ENCODE results near the gene SELL. TPM values are rescaled to one million over a fixed set of nuclear protein-coding genes. Genes with fewer than 3 reads are reported as not detected.
"Not testable (repeated sequence)": the region's sequence is repeated elsewhere in the genome, so short reads cannot be mapped to it uniquely, and the experiment has no call there.

SELL gene
- total RNA-seq, 1 donor from 2014 or later: 8.4 TPM

DNA sequence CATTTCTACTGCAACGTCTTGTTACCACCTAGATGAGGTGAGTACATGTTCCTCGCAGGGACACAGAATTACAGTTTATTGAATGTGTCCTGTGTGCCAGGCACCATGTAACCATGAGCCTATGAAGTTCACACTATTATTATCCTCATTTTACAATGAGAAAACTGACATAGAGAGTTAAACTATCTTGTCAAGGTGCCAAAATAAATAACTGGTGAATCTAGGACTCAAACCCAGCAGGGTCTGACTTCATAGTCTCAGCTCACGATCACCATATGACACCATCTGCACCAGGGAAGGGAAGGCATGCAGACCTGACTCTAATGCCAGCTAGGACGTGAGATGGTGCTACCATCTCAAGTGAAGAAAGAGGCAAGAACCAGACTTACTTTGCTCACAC, 20.0 kb upstream of the SELL start:
- no peak overlapping the region for H3K9ac ChIP-seq (ENCODE audit: low read depth in 1 of 3, low read length in 3 of 3)
- H3K27me3 ChIP-seq (ENCODE audit: control insufficient read depth in 3 of 3, insufficient read depth in 3 of 3, low read length in 3 of 3): peaks cover 0 to 6% (median 0%) of the 10 kb centered on the region in 3 donors
- no peak overlapping the region for H3K27ac ChIP-seq (ENCODE audit: low read depth, low read length)
- no peaks in the 10 kb centered on the region for H3K36me3 ChIP-seq (ENCODE audit: control insufficient read depth in 3 of 3, insufficient read depth in 3 of 3, low read length in 3 of 3)
- H3K4me3 ChIP-seq (ENCODE audit: low read length in 3 of 3): no peak overlapping the region
- H3K9me3 ChIP-seq (ENCODE audit: control insufficient read depth in 3 of 3, low read length in 3 of 3): no peaks in the 10 kb centered on the region
- no peaks in the 10 kb centered on the region for H3K4me1 ChIP-seq (ENCODE audit: control insufficient read depth in 3 of 3, insufficient read depth in 3 of 3, low read length in 3 of 3)

- no peaks in the 10 kb centered on the region for H3K4me1 ChIP-seq (ENCODE audit: control insufficient read depth in 3 of 3, insufficient read depth in 3 of 3, low read length in 3 of 3)
- peaks cover 0 to 6% (median 0%) of the 10 kb centered on the region in 3 donors for H3K27me3 ChIP-seq (ENCODE audit: control insufficient read depth in 3 of 3, insufficient read depth in 3 of 3, low read length in 3 of 3)
- no peaks in the 10 kb centered on the region for H3K36me3 ChIP-seq (ENCODE audit: control insufficient read depth in 3 of 3, insufficient read depth in 3 of 3, low read length in 3 of 3)
- no peak overlapping the region for H3K9ac ChIP-seq (ENCODE audit: low read depth in 1 of 3, low read length in 3 of 3)
- no peaks in the 10 kb centered on the region for H3K9me3 ChIP-seq (ENCODE audit: control insufficient read depth in 3 of 3, low read length in 3 of 3)
- no peak overlapping the region for H3K27ac ChIP-seq (ENCODE audit: low read depth, low read length)
- no peak overlapping the region for H3K4me3 ChIP-seq (ENCODE audit: low read length in 3 of 3)
Observed at GRCh38 chr1:169729991-169730390, 18.6 kb upstream of the SELL start.

- peaks cover 0 to 6% (median 0%) of the 10 kb centered on the region in 3 donors for H3K27me3 ChIP-seq (ENCODE audit: control insufficient read depth in 3 of 3, insufficient read depth in 3 of 3, low read length in 3 of 3)
- H3K36me3 ChIP-seq (ENCODE audit: control insufficient read depth in 3 of 3, insufficient read depth in 3 of 3, low read length in 3 of 3): no peaks in the 10 kb centered on the region
- no peaks in the 10 kb centered on the region for H3K4me1 ChIP-seq (ENCODE audit: control insufficient read depth in 3 of 3, insufficient read depth in 3 of 3, low read length in 3 of 3)
- no peak overlapping the region for H3K9ac ChIP-seq (ENCODE audit: low read depth in 1 of 3, low read length in 3 of 3)
- no peak overlapping the region for H3K27ac ChIP-seq (ENCODE audit: low read depth, low read length)
- no peaks in the 10 kb centered on the region for H3K9me3 ChIP-seq (ENCODE audit: control insufficient read depth in 3 of 3, low read length in 3 of 3)
- no peak overlapping the region for H3K4me3 ChIP-seq (ENCODE audit: low read length in 3 of 3)
Observed at GRCh38 chr1:169727307-169727706, 15.9 kb upstream of the SELL start.

GRCh38 chr1:169726851-169727250, 15.4 kb upstream of the SELL start:
- Histone ChIP-seq H3K36me3 (ENCODE audit: control insufficient read depth in 3 of 3, insufficient read depth in 3 of 3, low read length in 3 of 3) (no peaks in the 10 kb centered on the region), H3K27ac (ENCODE audit: low read depth, low read length) (no peak overlapping the region), H3K4me1 (ENCODE audit: control insufficient read depth in 3 of 3, insufficient read depth in 3 of 3, low read length in 3 of 3) (no peaks in the 10 kb centered on the region), H3K9ac (ENCODE audit: low read depth in 1 of 3, low read length in 3 of 3) (no peak overlapping the region), H3K4me3 (ENCODE audit: low read length in 3 of 3) (no peak overlapping the region), H3K9me3 (ENCODE audit: control insufficient read depth in 3 of 3, low read length in 3 of 3) (no peaks in the 10 kb centered on the region), H3K27me3 (ENCODE audit: control insufficient read depth in 3 of 3, insufficient read depth in 3 of 3, low read length in 3 of 3) (peaks cover 0 to 6% (median 0%) of the 10 kb centered on the region in 3 donors)

DNA sequence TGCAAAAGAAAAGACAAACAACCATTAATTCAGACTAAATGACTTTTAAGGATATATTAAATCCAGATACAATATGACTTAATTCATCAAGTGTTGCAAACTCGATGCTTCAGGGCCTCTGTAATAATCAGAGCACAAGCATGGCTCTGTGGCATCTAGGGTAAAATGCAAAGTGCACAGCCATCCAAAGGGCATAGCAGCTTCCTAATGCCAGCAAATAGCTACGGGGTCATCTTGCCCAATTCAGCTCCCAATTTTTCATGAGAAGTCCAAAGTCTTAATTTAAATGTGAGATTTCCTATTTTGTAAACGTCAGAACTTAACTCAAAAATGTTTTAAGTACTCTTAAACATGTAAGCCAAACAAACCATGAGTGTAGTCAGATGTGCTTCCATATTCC, 14.5 kb upstream of the SELL start:
- Histone ChIP-seq H3K4me3 (ENCODE audit: low read length in 3 of 3) (no peak overlapping the region), H3K27ac (ENCODE audit: low read depth, low read length) (no peak overlapping the region), H3K9ac (ENCODE audit: low read depth in 1 of 3, low read length in 3 of 3) (no peak overlapping the region), H3K27me3 (ENCODE audit: control insufficient read depth in 3 of 3, insufficient read depth in 3 of 3, low read length in 3 of 3) (peaks cover 0 to 3% (median 0%) of the 10 kb centered on the region in 3 donors), H3K36me3 (ENCODE audit: control insufficient read depth in 3 of 3, insufficient read depth in 3 of 3, low read length in 3 of 3) (no peaks in the 10 kb centered on the region), H3K4me1 (ENCODE audit: control insufficient read depth in 3 of 3, insufficient read depth in 3 of 3, low read length in 3 of 3) (no peaks in the 10 kb centered on the region), H3K9me3 (ENCODE audit: control insufficient read depth in 3 of 3, low read length in 3 of 3) (no peaks in the 10 kb centered on the region)

DNA sequence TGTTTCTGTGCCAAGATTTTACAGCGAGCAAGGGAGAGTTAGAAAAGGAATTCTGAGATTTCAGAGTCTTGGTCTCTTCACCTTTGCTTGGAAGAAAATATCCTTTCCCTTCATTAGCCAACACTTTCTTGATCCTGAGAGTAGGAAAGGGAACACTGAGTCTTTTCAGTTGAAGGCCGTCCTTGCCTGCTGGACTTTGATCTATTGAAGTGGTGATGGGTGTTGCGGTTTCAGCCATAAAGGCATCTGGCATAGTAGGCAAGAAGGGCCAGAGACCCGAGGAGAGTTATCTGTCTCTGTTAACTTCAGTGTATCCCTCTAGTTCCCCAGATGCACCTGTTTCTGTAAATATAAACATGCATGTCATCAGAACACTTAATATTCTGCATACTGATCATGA, 12.7 kb upstream of the SELL start:
- H3K27ac ChIP-seq (ENCODE audit: low read depth, low read length): no peak overlapping the region
- no peak overlapping the region for H3K9ac ChIP-seq (ENCODE audit: low read depth in 1 of 3, low read length in 3 of 3)
- no peaks in the 10 kb centered on the region for H3K27me3 ChIP-seq (ENCODE audit: control insufficient read depth in 3 of 3, insufficient read depth in 3 of 3, low read length in 3 of 3)
- H3K36me3 ChIP-seq (ENCODE audit: control insufficient read depth in 3 of 3, insufficient read depth in 3 of 3, low read length in 3 of 3): no peaks in the 10 kb centered on the region
- no peaks in the 10 kb centered on the region for H3K4me1 ChIP-seq (ENCODE audit: control insufficient read depth in 3 of 3, insufficient read depth in 3 of 3, low read length in 3 of 3)
- H3K9me3 ChIP-seq (ENCODE audit: control insufficient read depth in 3 of 3, low read length in 3 of 3): no peaks in the 10 kb centered on the region
- no peak overlapping the region for H3K4me3 ChIP-seq (ENCODE audit: low read length in 3 of 3)

DNA sequence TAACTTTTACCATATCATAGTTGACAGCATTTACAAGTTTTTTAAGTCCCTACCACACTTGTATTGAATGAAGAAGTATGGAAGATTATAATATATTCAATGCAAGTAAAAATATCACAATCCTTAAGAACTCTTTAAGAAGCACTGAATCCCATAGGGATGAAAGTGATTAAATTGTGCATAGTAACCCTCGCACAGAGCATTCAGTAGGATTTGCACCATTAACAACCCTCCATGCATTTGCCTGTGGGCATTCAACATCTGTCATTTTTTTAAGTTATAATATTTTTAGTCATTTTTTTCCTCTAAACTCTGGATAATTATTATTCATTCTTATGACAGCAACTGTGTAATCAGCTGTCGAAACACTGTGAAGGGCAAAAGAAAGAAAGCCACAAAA, 12.3 kb upstream of the SELL start:
- no peaks in the 10 kb centered on the region for H3K36me3 ChIP-seq (ENCODE audit: control insufficient read depth in 3 of 3, insufficient read depth in 3 of 3, low read length in 3 of 3)
- H3K4me1 ChIP-seq (ENCODE audit: control insufficient read depth in 3 of 3, insufficient read depth in 3 of 3, low read length in 3 of 3): no peaks in the 10 kb centered on the region
- H3K9ac ChIP-seq (ENCODE audit: low read depth in 1 of 3, low read length in 3 of 3): no peak overlapping the region
- no peaks in the 10 kb centered on the region for H3K9me3 ChIP-seq (ENCODE audit: control insufficient read depth in 3 of 3, low read length in 3 of 3)
- no peak overlapping the region for H3K27ac ChIP-seq (ENCODE audit: low read depth, low read length)
- no peak overlapping the region for H3K4me3 ChIP-seq (ENCODE audit: low read length in 3 of 3)
- H3K27me3 ChIP-seq (ENCODE audit: control insufficient read depth in 3 of 3, insufficient read depth in 3 of 3, low read length in 3 of 3): no peaks in the 10 kb centered on the region

- no peaks in the 10 kb centered on the region for H3K9me3 ChIP-seq (ENCODE audit: control insufficient read depth in 3 of 3, low read length in 3 of 3)
- no peak overlapping the region for H3K4me3 ChIP-seq (ENCODE audit: low read length in 3 of 3)
- no peaks in the 10 kb centered on the region for H3K27me3 ChIP-seq (ENCODE audit: control insufficient read depth in 3 of 3, insufficient read depth in 3 of 3, low read length in 3 of 3)
- no peaks in the 10 kb centered on the region for H3K4me1 ChIP-seq (ENCODE audit: control insufficient read depth in 3 of 3, insufficient read depth in 3 of 3, low read length in 3 of 3)
- no peaks in the 10 kb centered on the region for H3K36me3 ChIP-seq (ENCODE audit: control insufficient read depth in 3 of 3, insufficient read depth in 3 of 3, low read length in 3 of 3)
- H3K9ac ChIP-seq (ENCODE audit: low read depth in 1 of 3, low read length in 3 of 3): no peak overlapping the region
- no peak overlapping the region for H3K27ac ChIP-seq (ENCODE audit: low read depth, low read length)
Observed at GRCh38 chr1:169722779-169723178, 11.4 kb upstream of the SELL start.

GRCh38 chr1:169715100-169715499, 3.7 kb upstream of the SELL start:
- H3K9ac ChIP-seq (ENCODE audit: low read depth in 1 of 3, low read length in 3 of 3); H3K27me3 ChIP-seq (ENCODE audit: control insufficient read depth in 3 of 3, insufficient read depth in 3 of 3, low read length in 3 of 3); H3K9me3 ChIP-seq (ENCODE audit: control insufficient read depth in 3 of 3, low read length in 3 of 3); H3K36me3 ChIP-seq (ENCODE audit: control insufficient read depth in 3 of 3, insufficient read depth in 3 of 3, low read length in 3 of 3); H3K27ac ChIP-seq (ENCODE audit: low read depth, low read length); H3K4me3 ChIP-seq (ENCODE audit: low read length in 3 of 3); H3K4me1 ChIP-seq (ENCODE audit: control insufficient read depth in 3 of 3, insufficient read depth in 3 of 3, low read length in 3 of 3): not testable (repeated sequence)

DNA sequence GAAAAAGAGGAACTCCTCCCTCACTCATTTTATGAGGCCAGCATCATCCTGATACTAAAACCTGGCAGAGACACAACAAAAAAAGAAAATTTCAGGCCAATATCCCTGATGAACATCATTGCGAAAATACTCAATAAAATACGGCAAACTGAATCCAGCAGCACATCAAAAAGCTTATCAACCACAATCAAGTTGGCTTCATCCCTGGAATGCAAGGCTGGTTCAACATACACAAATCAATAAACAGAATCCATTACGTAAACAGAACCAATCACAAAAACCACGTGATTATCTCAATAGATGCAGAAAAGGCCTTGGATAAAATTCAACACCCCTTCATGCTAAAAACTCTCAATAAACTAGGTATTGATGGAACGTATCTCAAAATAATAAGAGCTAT, 1.7 kb upstream of the SELL start:
- not testable (repeated sequence) for H3K36me3 ChIP-seq (ENCODE audit: control insufficient read depth in 3 of 3, insufficient read depth in 3 of 3, low read length in 3 of 3); H3K9ac ChIP-seq (ENCODE audit: low read depth in 1 of 3, low read length in 3 of 3); H3K4me1 ChIP-seq (ENCODE audit: control insufficient read depth in 3 of 3, insufficient read depth in 3 of 3, low read length in 3 of 3); H3K9me3 ChIP-seq (ENCODE audit: control insufficient read depth in 3 of 3, low read length in 3 of 3); H3K27ac ChIP-seq (ENCODE audit: low read depth, low read length); H3K27me3 ChIP-seq (ENCODE audit: control insufficient read depth in 3 of 3, insufficient read depth in 3 of 3, low read length in 3 of 3); H3K4me3 ChIP-seq (ENCODE audit: low read length in 3 of 3)

DNA sequence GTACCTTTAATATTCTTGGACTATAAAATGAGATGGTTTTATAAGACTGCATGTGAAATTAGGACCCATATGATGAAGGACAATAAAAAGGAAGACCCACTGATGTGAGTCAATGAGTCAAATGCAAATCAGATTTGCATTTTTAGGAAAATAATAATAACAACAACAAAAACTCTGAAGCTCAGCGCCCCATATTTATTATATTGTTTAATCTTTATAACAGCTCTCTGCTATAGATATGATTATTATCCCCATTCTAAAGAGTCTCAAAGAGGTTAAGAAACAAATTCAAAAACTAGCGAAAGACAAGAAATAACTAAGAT, 850 bp upstream of the SELL start:
- H3K4me3 ChIP-seq (ENCODE audit: low read length in 3 of 3): no peak overlapping the region
- no peak overlapping the region for H3K9ac ChIP-seq (ENCODE audit: low read depth in 1 of 3, low read length in 3 of 3)
- H3K9me3 ChIP-seq (ENCODE audit: control insufficient read depth in 3 of 3, low read length in 3 of 3): no peaks in the 10 kb centered on the region
- no peaks in the 10 kb centered on the region for H3K27me3 ChIP-seq (ENCODE audit: control insufficient read depth in 3 of 3, insufficient read depth in 3 of 3, low read length in 3 of 3)
- H3K4me1 ChIP-seq (ENCODE audit: control insufficient read depth in 3 of 3, insufficient read depth in 3 of 3, low read length in 3 of 3): peaks cover 0 to 4% (median 0%) of the 10 kb centered on the region in 3 donors
- H3K27ac ChIP-seq (ENCODE audit: low read depth, low read length): no peak overlapping the region
- no peaks in the 10 kb centered on the region for H3K36me3 ChIP-seq (ENCODE audit: control insufficient read depth in 3 of 3, insufficient read depth in 3 of 3, low read length in 3 of 3)
